ENCODE results near the gene GCAT.

GRCh38 chr22:37759281-37759680 is 48.5 kb upstream of the GCAT start:
- TF ChIP-seq POLR2A (conservative IDR thresholded peaks at IDR 0.05) (no peak), ESRRA (IDR thresholded peaks at IDR 0.05; ENCODE audit: borderline replicate concordance, low read depth) (no peak), MAZ (CRISPR knock-in tag; conservative IDR thresholded peaks at IDR 0.05 in 1 of 2, IDR thresholded peaks at IDR 0.05 in 1 of 2) (no peak), CREB3 (tag; conservative IDR thresholded peaks at IDR 0.05; ENCODE audit: low read depth) (no peak), CHD2 (IDR thresholded peaks at IDR 0.05; ENCODE audit: low read depth, low read length) (no peak), CTCF (IDR thresholded peaks at IDR 0.05 in 2 of 3, conservative IDR thresholded peaks at IDR 0.05 in 1 of 3; ENCODE audit: insufficient read depth in 2 of 3, low read depth in 1 of 3, low read length in 3 of 3) (no peak), GTF2A2 (tag; IDR thresholded peaks at IDR 0.05) (no peak)
